HPDE6-E6E7 (cell line): ENCODE results near the gene MAP7D3.
A peak's percentile ranks its signal among the peaks of the same experiment; 100 is the strongest.
"Not testable (repeated sequence)": the region's sequence is repeated elsewhere in the genome, so short reads cannot be mapped to it uniquely, and the experiment has no call there.

ENCODE experiments used
- DNase-seq: peaks from one replicate; pipeline ENCODE4 v3.0.0; 2011; ENCODE audit warnings: missing footprints; ENCODE audit errors: extremely low spot score

MAP7D3 gene

GRCh38 chrX:136251041-136251991 lies at the start of gene MAP7D3:
Gene MAP7D3 (minus strand): TSS chrX:136251400. CDS start chrX:136251358, 42 bp downstream.
- peak; percentile 49 for DNase-seq

- not testable (repeated sequence) for DNase-seq
These were observed 49.5 kb upstream of the MAP7D3 start, which contains the start of gene ADGRG4 for GRCh38 chrX:136300721-136301120. Gene ADGRG4 (plus strand): TSS chrX:136300963. CDS start chrX:136308778, 7,815 bp downstream.

GRCh38 chrX:136295380-136295779 lies 44.2 kb upstream of the MAP7D3 start:
- no peak for DNase-seq

- no peak for DNase-seq
These were observed 41.5 kb upstream of the MAP7D3 start for GRCh38 chrX:136292656-136293055.

GRCh38 chrX:136291824-136292223 lies 40.6 kb upstream of the MAP7D3 start:
- no peak for DNase-seq

GRCh38 chrX:136286375-136286774 lies 35.2 kb upstream of the MAP7D3 start:
- not testable (repeated sequence) for DNase-seq

- DNase-seq: no peak
These were observed 24.4 kb upstream of the MAP7D3 start for GRCh38 chrX:136275553-136275952.

- DNase-seq: no peak
These were observed 22.8 kb upstream of the MAP7D3 start for GRCh38 chrX:136273986-136274385.

- no peak for DNase-seq
These were observed 21.1 kb upstream of the MAP7D3 start for GRCh38 chrX:136272325-136272724.

GRCh38 chrX:136271300-136271699 lies 20.1 kb upstream of the MAP7D3 start:
- DNase-seq: no peak

- DNase-seq: no peak
These were observed 18.7 kb upstream of the MAP7D3 start for GRCh38 chrX:136269921-136270320.

- DNase-seq: no peak
These were observed 17.1 kb upstream of the MAP7D3 start for GRCh38 chrX:136268051-136269048.

- no peak for DNase-seq
These were observed 15.6 kb upstream of the MAP7D3 start for GRCh38 chrX:136266828-136267227.

- no peak for DNase-seq
These were observed 11.7 kb upstream of the MAP7D3 start for GRCh38 chrX:136262812-136263315.

- DNase-seq: no peak
These were observed 11.0 kb upstream of the MAP7D3 start for GRCh38 chrX:136262243-136262642.

- no peak for DNase-seq
These were observed 10.1 kb upstream of the MAP7D3 start for GRCh38 chrX:136261321-136261720.

- no peak for DNase-seq
These were observed 9.6 kb upstream of the MAP7D3 start for GRCh38 chrX:136260776-136261175.

GRCh38 chrX:136259543-136259942 lies 8.3 kb upstream of the MAP7D3 start:
- DNase-seq: no peak

- no peak for DNase-seq
These were observed 7.8 kb upstream of the MAP7D3 start for GRCh38 chrX:136258951-136259350.

- no peak for DNase-seq
These were observed 4.8 kb upstream of the MAP7D3 start for GRCh38 chrX:136256026-136256425.

- no peak for DNase-seq
These were observed 4.3 kb upstream of the MAP7D3 start for GRCh38 chrX:136255541-136255940.
